Measurements from ENCODE around the gene CCDC182.

CCDC182 gene

GRCh38 chr17:57782647-57783337 lies 37.7 kb upstream of the CCDC182 start:
- peaks cover 9% of the 10 kb centered on the region for H3K27me3 Mint-ChIP-seq (ENCODE audit: low read depth, poor library complexity)
- no peak overlapping the region for H3K27ac Mint-ChIP-seq
- H3K4me3 Mint-ChIP-seq: peak overlapping the region; percentile 36
- H3K4me1 Mint-ChIP-seq: peaks cover 24% of the 10 kb centered on the region
- TF ChIP-seq, protein P1, sequence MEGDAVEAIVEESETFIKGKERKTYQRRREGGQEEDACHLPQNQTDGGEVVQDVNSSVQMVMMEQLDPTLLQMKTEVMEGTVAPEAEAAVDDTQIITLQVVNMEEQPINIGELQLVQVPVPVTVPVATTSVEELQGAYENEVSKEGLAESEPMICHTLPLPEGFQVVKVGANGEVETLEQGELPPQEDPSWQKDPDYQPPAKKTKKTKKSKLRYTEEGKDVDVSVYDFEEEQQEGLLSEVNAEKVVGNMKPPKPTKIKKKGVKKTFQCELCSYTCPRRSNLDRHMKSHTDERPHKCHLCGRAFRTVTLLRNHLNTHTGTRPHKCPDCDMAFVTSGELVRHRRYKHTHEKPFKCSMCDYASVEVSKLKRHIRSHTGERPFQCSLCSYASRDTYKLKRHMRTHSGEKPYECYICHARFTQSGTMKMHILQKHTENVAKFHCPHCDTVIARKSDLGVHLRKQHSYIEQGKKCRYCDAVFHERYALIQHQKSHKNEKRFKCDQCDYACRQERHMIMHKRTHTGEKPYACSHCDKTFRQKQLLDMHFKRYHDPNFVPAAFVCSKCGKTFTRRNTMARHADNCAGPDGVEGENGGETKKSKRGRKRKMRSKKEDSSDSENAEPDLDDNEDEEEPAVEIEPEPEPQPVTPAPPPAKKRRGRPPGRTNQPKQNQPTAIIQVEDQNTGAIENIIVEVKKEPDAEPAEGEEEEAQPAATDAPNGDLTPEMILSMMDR (IDR thresholded peaks at IDR 0.05): no peak
- H3K36me3 Mint-ChIP-seq (ENCODE audit: low read depth): no peaks in the 10 kb centered on the region
- peak; percentile 25 for DNase-seq
- no peaks in the 10 kb centered on the region for H3K9me3 Mint-ChIP-seq

DNA sequence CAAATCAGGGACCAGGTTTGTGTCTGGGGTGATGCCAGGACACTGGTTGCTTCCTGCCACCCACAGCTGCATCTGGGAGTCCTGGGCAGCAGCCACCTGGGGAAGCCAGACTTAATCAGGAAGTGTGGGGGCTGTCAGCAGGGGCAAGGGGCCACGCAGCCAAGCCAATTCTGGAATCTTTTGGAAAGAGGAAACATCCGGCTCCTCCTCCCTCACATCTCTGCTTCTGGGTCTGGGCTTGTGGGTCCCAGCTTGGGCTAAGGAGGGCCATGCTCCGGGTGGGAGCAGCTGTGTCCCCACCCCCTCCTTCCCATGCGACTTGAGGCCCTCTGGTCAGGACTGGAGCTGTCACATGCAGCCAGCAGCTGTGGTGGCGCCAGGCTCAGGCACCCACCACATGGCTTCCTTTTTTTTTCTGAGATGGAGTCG lies 37.0 kb upstream of the CCDC182 start:
- Mint-ChIP-seq H3K4me1 (peaks cover 24% of the 10 kb centered on the region), H3K9me3 (no peaks in the 10 kb centered on the region), H3K36me3 (ENCODE audit: low read depth) (no peaks in the 10 kb centered on the region), H3K27ac (no peak overlapping the region), H3K27me3 (ENCODE audit: low read depth, poor library complexity) (peaks cover 7% of the 10 kb centered on the region), H3K4me3 (peak overlapping the region; percentile 10)
- TF ChIP-seq, protein P1 (IDR thresholded peaks at IDR 0.05): no peak
- DNase-seq: no peak

GRCh38 chr17:57781386-57782061 lies 36.4 kb upstream of the CCDC182 start:
- H3K27me3 Mint-ChIP-seq (ENCODE audit: low read depth, poor library complexity): peaks cover 3% of the 10 kb centered on the region
- peak overlapping the region; percentile 10 for H3K4me3 Mint-ChIP-seq
- peaks cover 24% of the 10 kb centered on the region for H3K4me1 Mint-ChIP-seq
- H3K27ac Mint-ChIP-seq: no peak overlapping the region
- TF ChIP-seq, protein P1 (IDR thresholded peaks at IDR 0.05): no peak
- no peaks in the 10 kb centered on the region for H3K9me3 Mint-ChIP-seq
- DNase-seq: no peak
- H3K36me3 Mint-ChIP-seq (ENCODE audit: low read depth): no peaks in the 10 kb centered on the region

- peaks cover 3% of the 10 kb centered on the region for H3K27me3 Mint-ChIP-seq (ENCODE audit: low read depth, poor library complexity)
- peaks cover 24% of the 10 kb centered on the region for H3K4me1 Mint-ChIP-seq
- H3K9me3 Mint-ChIP-seq: no peaks in the 10 kb centered on the region
- no peak overlapping the region for H3K27ac Mint-ChIP-seq
- no peak for DNase-seq
- TF ChIP-seq, protein P1 (IDR thresholded peaks at IDR 0.05): no peak
- H3K4me3 Mint-ChIP-seq: no peak overlapping the region
- no peaks in the 10 kb centered on the region for H3K36me3 Mint-ChIP-seq (ENCODE audit: low read depth)
Observed at GRCh38 chr17:57779706-57780105, 34.6 kb upstream of the CCDC182 start.

DNA sequence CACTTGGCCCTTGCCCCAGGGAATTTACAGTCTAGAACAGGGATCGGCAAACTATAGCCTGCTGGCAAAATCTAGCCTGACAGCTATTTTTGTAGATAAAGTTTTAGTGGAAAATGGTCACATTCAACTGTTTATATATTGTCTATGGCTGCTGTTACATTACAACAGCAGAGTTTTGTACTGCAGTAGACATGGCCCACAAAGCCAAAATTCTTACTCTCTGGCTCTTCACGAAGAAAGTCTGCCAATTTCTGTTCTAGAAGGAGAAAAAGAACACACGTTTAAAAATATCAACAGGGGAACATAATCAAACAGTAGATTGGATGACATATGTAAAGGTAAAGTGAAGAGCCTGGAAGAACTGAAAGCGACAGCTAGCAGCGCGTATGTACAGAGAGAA lies 33.2 kb upstream of the CCDC182 start:
- Mint-ChIP-seq H3K4me3 (no peak overlapping the region), H3K27ac (no peak overlapping the region), H3K27me3 (ENCODE audit: low read depth, poor library complexity) (peaks cover 11% of the 10 kb centered on the region), H3K4me1 (peaks cover 31% of the 10 kb centered on the region), H3K36me3 (ENCODE audit: low read depth) (no peaks in the 10 kb centered on the region), H3K9me3 (no peaks in the 10 kb centered on the region)
- no peak for DNase-seq
- TF ChIP-seq, protein P1 (IDR thresholded peaks at IDR 0.05): no peak

Measured in nephron progenitor cell (in vitro differentiated cells).